ENCODE measurements around the gene GAPDH.

DNA sequence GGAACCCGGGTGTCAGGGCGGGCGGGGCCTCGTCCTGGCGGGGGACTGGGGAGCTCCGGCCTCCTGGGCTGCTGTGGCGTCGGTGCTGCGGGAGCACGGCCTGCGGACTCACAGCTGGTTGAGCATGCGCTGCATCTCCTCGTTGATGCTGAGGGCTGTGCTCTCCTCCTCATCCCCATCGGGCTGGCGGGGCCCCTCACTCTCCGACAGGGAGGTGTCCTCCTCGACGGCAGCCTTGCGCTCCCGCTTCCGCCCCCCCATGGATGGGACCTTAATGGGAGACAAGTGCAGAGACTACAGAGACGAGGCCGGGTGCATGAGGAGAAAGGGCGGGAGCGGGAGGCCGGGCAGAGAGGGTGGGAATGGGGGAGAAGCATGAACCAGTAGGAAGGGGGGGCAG, 14.2 kb downstream of the GAPDH start:
- no peak for TF ChIP-seq ZNF207 (IDR thresholded peaks at IDR 0.05; ENCODE audit: borderline replicate concordance)
- no peak for TF ChIP-seq RCOR1 (conservative IDR thresholded peaks at IDR 0.05; ENCODE audit: low read depth, low read length)
- TF ChIP-seq SMARCA5 (IDR thresholded peaks at IDR 0.05), result no peak
- TF ChIP-seq, protein P1, sequence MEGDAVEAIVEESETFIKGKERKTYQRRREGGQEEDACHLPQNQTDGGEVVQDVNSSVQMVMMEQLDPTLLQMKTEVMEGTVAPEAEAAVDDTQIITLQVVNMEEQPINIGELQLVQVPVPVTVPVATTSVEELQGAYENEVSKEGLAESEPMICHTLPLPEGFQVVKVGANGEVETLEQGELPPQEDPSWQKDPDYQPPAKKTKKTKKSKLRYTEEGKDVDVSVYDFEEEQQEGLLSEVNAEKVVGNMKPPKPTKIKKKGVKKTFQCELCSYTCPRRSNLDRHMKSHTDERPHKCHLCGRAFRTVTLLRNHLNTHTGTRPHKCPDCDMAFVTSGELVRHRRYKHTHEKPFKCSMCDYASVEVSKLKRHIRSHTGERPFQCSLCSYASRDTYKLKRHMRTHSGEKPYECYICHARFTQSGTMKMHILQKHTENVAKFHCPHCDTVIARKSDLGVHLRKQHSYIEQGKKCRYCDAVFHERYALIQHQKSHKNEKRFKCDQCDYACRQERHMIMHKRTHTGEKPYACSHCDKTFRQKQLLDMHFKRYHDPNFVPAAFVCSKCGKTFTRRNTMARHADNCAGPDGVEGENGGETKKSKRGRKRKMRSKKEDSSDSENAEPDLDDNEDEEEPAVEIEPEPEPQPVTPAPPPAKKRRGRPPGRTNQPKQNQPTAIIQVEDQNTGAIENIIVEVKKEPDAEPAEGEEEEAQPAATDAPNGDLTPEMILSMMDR (IDR thresholded peaks at IDR 0.05 in 2 of 3, conservative IDR thresholded peaks at IDR 0.05 in 1 of 3; ENCODE audit: control insufficient read depth in 2 of 3, extremely low read depth in 1 of 3, insufficient read depth in 1 of 3, low read depth in 3 of 3, low read length in 3 of 3), result no peak
- TF ChIP-seq, protein P2, sequence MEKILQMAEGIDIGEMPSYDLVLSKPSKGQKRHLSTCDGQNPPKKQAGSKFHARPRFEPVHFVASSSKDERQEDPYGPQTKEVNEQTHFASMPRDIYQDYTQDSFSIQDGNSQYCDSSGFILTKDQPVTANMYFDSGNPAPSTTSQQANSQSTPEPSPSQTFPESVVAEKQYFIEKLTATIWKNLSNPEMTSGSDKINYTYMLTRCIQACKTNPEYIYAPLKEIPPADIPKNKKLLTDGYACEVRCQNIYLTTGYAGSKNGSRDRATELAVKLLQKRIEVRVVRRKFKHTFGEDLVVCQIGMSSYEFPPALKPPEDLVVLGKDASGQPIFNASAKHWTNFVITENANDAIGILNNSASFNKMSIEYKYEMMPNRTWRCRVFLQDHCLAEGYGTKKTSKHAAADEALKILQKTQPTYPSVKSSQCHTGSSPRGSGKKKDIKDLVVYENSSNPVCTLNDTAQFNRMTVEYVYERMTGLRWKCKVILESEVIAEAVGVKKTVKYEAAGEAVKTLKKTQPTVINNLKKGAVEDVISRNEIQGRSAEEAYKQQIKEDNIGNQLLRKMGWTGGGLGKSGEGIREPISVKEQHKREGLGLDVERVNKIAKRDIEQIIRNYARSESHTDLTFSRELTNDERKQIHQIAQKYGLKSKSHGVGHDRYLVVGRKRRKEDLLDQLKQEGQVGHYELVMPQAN (conservative IDR thresholded peaks at IDR 0.05), result no peak
- no peak for TF ChIP-seq CREB1 (IDR thresholded peaks at IDR 0.05; ENCODE audit: low read depth)
- TF ChIP-seq RFX5 (IDR thresholded peaks at IDR 0.05; ENCODE audit: low read depth, low read length), result no peak
- no peak for TF ChIP-seq GABPA (IDR thresholded peaks at IDR 0.05; ENCODE audit: low read depth)
- TF ChIP-seq NFYA (IDR thresholded peaks at IDR 0.05; ENCODE audit: borderline replicate concordance, low read depth, low read length), result no peak
- no peak for TF ChIP-seq ZNF274 (IDR thresholded peaks at IDR 0.05; ENCODE audit: insufficient read depth, insufficient read length)
- TF ChIP-seq HDGF (IDR thresholded peaks at IDR 0.05), result no peak
- no peak for TF ChIP-seq SIN3A (IDR thresholded peaks at IDR 0.05; ENCODE audit: low read depth, low read length)
- no peak for TF ChIP-seq POLR2A (IDR thresholded peaks at IDR 0.05; ENCODE audit: low read depth, low read length)
- TF ChIP-seq, protein P3, sequence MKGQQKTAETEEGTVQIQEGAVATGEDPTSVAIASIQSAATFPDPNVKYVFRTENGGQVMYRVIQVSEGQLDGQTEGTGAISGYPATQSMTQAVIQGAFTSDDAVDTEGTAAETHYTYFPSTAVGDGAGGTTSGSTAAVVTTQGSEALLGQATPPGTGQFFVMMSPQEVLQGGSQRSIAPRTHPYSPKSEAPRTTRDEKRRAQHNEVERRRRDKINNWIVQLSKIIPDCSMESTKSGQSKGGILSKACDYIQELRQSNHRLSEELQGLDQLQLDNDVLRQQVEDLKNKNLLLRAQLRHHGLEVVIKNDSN (IDR thresholded peaks at IDR 0.05; ENCODE audit: borderline replicate concordance, extremely low read length, insufficient read depth, low read depth, low read length), result no peak
